ENCODE measurements around the gene PLSCR1. TPM values are rescaled to one million over a fixed set of nuclear protein-coding genes. Genes with fewer than 3 reads are reported as not detected.
"Not testable (repeated sequence)": the region's sequence is repeated elsewhere in the genome, so short reads cannot be mapped to it uniquely, and the experiment has no call there.

Gene PLSCR1
- total and polyA plus RNA-seq, 2 of the 4 experiments (the other 2 are of a cell fraction): 5.6 to 13.2 TPM

DNA sequence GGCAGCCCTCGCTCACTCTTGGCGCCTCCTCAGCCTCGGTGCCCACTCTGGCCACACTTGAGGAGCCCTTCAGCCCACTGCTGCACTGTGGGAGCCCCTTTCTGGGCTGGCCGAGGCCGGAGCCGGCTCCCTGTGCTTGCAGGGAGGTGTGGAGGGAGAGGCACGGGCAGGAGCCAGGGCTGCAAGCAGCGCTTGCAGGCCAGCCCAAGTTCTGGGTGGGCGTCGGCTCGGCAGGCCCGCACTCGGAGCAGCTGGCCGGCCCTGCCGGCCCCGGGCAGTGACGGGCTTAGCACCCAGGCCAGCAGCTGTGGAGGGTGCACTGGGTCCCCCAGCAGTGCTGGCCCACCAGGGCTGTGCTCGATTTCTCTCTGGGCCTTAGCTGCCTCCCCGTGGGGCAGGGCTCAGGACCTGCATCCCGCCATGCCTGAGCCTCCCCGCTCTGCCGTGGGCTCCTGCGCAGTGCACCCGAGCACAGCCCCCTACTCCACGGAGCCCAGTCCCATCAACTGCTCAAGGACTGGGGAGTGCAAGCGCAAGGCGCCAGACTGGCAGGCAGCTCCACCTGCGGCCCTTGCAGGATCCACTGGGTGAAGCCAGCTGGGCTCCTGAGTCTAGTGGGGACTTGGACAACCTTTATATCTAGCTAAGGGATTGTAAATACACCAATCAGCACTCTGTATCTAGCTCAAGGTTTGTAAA, 47.1 kb downstream of the PLSCR1 start:
- H3K27ac ChIP-seq (ENCODE audit: insufficient read depth, low read length); H4K91ac ChIP-seq (ENCODE audit: insufficient read depth, low read depth, low read length); H3K14ac ChIP-seq (replicated peaks; ENCODE audit: low read depth, low read length); H3K4me2 ChIP-seq (ENCODE audit: low read depth, low read length); H3K36me3 ChIP-seq (ENCODE audit: control insufficient read depth, insufficient read depth, low read length); DNase-seq; H3K9me3 ChIP-seq (ENCODE audit: control insufficient read depth, insufficient read depth, low read length); H2BK5ac ChIP-seq (ENCODE audit: low read depth, low read length, poor library complexity, severe bottlenecking); dilution Hi-C loops (cut with HindIII; ENCODE audit: low sequenced_read_pairs, unreplicated experiment); H3K56ac ChIP-seq (ENCODE audit: extremely low read depth, insufficient read depth, low read length); H2AK5ac ChIP-seq (ENCODE audit: low read depth, low read length); ATAC-seq (ENCODE audit: low read depth); in situ Hi-C loops (cut with MboI; ENCODE audit: low sequenced_read_pairs); POLR2A ChIA-PET (ENCODE audit: unreplicated experiment); H2AFZ ChIP-seq (replicated peaks; ENCODE audit: low read length, poor library complexity); intact Hi-C loops (cut with micrococcal nuclease); H2BK120ac ChIP-seq (ENCODE audit: low read depth, low read length); H2BK20ac ChIP-seq (ENCODE audit: low read depth, low read length); CTCF ChIA-PET; H3K9ac ChIP-seq (ENCODE audit: low read depth, low read length); H3K4me3 ChIP-seq (ENCODE audit: insufficient read depth, low read depth, low read length); H2AK9ac ChIP-seq (replicated peaks; ENCODE audit: low read depth, low read length, poor library complexity); H3K23ac ChIP-seq (ENCODE audit: low read depth, low read length); H3K79me1 ChIP-seq (ENCODE audit: low read depth in 1 of 2, low read length in 2 of 2); H3K4me1 ChIP-seq (ENCODE audit: control insufficient read depth, insufficient read depth, low read length); H3K27me3 ChIP-seq (ENCODE audit: control insufficient read depth, insufficient read depth, low read length); H4K5ac ChIP-seq (ENCODE audit: low read depth, low read length); H3K18ac ChIP-seq (ENCODE audit: low read depth, low read length); H4K8ac ChIP-seq (ENCODE audit: low read depth in 2 of 2, low read length in 2 of 2); H4K20me1 ChIP-seq (ENCODE audit: insufficient read depth, low read length); BruUV-seq (replicated peaks); H3K4ac ChIP-seq (ENCODE audit: low read depth, low read length); H2BK15ac ChIP-seq (ENCODE audit: low read depth, low read length); H3K9me1 ChIP-seq (ENCODE audit: insufficient read depth, low read length): not testable (repeated sequence)
- no CpG with 5 or more reads among the region's 28 CpGs for WGBS, 2 experiments (ENCODE audit: extremely low coverage in 2 of 2, insufficient read length in 1 of 2)

Measured in IMR-90 (cell line).